Tracheal epithelial cell (primary cell): Measurements from ENCODE around the gene CMTM7. TPM values are rescaled to one million over a fixed set of nuclear protein-coding genes. Genes with fewer than 3 reads are reported as not detected.

ENCODE experiments used
- total RNA-seq: library from RNA; depleted of rRNA; stranded (reverse); fragments of >200 nt; gene quantifications from 2 replicates; pipeline ENCODE4 v1.2.1, GENCODE V29; 2014

CMTM7 gene
- 8.0 and 10.7 TPM in 2 replicates for total RNA-seq

DNA sequence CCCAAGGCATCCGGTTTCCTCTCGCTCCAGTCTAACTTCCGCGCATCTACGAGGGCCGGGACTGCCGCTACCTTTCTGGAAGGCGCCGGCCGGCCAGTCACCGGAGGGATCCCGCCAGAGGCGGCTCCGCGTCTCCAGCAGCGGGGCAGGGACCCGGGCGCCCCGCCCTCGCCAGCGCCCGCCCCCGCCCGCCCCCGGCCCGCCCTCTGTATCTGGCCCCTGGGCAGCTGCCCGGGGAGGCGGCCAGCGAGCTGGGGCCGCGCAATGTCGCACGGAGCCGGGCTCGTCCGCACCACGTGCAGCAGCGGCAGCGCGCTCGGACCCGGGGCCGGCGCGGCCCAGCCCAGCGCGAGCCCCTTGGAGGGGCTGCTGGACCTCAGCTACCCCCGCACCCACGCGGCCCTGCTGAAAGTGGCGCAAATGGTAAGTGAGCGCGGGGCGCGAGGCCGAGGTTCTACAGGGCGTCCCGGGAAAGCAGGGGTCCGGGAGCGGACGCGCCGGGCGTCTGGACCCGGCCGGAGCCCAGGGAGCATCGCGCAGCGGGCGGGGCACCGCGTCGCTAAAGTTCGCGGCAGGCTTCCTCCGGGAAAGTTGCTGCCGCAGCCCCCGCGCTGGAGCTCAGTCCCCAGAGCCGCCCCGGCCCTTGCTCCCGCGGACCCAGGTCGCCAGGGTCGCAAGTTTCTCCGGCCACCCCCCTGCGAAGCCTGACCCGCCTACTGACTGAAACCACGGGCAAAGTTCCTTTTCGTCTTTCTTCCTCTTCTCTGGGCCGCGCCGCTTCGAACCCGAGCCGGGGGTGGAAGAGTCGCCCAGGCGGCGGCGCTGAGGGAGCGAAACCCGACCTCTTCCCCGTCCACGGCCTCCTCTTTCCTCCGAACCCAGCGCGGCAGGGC is at the start of gene CMTM7:
Gene CMTM7, plus strand, starts transcription at position 211 of the 893 bp plus-strand sequence. Its CDS starts 54 bp downstream, at position 265.

DNA sequence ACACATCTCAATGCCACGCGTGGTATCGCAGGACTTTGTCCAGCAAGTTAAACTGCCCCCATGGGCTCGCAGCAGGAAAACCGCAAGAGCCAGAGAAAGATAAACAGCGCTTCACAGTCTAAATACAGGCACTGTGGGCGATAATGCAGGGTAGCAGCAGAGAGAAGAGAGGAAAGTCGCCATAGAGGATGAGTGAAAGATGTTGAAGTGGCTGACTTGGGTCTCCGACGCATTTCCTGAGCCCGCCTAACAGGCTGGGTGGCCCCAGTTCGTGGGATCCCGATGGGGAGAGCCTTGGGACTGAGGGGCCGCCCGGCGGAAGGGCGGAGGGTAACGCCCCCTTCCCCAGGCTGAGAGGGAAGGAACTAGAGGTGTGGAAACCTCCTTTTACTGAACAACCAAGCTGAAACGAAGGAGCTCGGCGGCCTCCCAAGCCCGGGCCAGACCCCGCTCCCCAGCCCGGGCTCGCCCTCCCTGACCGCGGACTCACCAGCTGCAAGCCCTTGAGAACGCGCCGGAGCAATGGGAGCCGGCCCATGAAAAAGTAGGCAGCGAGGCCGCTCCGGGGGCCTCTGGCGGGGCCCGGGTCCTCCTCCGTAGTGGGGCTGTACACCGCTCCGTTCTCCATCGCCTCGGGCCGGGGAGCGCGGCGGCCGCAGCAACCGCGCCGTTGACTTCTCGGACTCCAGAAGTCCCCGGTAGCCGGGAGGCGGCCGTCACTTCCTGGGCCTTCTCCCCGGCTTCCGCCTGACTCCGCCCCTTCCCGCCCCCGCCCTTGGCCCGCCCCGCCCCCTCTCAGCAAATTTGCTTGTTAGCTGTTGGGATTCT is 110.7 kb downstream of the CMTM7 start, which contains the start of gene CMTM6:
Gene CMTM6, minus strand, starts transcription at position 735 of the 828 bp plus-strand sequence. Its CDS starts 107 bp downstream, at position 628.

Other genes with a start within 250 kb of the CMTM7 start
- 1.7 TPM in 2 replicates for gene CMTM8, start 153.2 kb upstream of the CMTM7 start, total RNA-seq
- gene CMTM6, start 111.0 kb downstream of the CMTM7 start, total RNA-seq: 138 and 175 TPM in 2 replicates
- gene DYNC1LI1, start 179.0 kb downstream of the CMTM7 start, total RNA-seq: 33.2 and 36.4 TPM in 2 replicates